Stimulated activated CD8-positive, alpha-beta memory T cell treated with anti-CD3 and anti-CD28 coated beads, Interleukin-15, amount 100 ng/mL, for 48 hours (primary cell): ENCODE data around the gene FMNL3.
A peak's percentile ranks its signal among the peaks of the same experiment; 100 is the strongest.

Experiments
- DNase-seq, 2 donors: peaks; one replicate each; pipeline ENCODE4 v3.0.0-alpha.2; 2020; ENCODE audit warnings: low read depth in 2 of 2

The FMNL3 gene

DNA sequence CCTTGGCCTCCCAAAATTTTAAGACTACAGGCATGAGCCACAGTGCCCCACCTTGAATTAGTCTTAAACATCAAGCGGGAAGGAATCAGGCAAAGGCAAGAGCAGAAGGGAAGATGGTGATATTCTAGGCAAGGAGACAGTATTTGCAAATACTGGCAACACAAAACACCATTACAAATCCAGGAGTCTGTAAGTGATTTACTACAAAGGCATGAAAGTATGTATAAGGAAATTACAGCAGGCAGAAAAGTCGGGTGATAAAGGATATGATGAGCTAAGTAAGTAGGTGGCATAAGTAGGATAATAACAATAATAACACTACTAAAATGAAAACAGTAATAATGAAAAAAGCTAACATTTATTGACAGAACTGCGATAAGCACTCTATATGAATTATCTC lies 28.5 kb downstream of the FMNL3 start:
- no peak for DNase-seq

GRCh38 chr12:49675137-49675536 lies 32.1 kb downstream of the FMNL3 start:
- DNase-seq = no peak

GRCh38 chr12:49674318-49674981 lies 32.8 kb downstream of the FMNL3 start:
- DNase-seq = no peak

DNA sequence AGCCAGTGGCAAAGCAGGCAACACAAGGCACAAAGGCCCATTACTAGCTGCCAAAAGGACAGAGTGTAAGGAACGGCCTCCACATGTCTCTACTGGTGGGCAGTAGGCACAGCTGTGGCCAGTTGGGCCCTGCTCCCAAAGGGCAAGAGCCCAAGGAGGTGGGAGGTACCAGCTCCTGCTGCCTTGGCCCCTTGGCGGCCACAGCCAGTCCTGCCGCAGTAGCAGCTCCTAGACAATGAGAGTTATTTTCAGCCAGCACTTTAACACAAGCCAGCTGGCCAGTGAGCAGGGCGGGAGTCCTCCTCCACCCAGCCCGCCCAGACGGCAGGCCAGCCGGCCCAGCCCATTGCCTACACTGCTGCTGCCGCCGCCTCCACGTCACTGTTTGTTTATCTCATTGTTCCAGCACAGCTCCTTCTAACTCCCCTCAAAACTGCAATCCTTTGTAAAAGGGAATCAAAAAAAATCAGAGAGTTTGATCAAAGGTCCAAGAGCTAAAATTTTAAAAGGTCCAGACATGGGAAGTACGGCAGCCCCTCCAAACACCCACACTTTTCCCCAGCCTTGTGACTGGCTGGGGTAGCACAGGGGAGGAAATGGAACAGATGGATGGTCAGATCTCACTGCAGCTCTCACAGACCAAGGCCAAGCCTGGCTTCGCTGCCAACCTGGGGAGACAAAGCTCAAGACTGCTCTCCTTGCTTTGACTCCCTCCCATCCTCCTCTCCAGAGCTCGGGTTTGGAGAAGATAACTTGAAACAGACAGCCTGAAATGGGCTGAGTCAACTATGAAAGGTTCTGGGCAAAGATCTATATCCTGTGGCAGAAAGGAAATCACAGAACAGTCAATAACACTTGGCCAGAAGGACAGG lies 33.5 kb downstream of the FMNL3 start:
- DNase-seq = no peak

GRCh38 chr12:49672301-49673217 lies 34.6 kb downstream of the FMNL3 start:
- no peak for DNase-seq

- peak in 1 of 2 donors; percentile 25 for DNase-seq
Measured at GRCh38 chr12:49671031-49671765, 36.0 kb downstream of the FMNL3 start.

- no peak for DNase-seq
Measured at GRCh38 chr12:49669796-49670195, 37.4 kb downstream of the FMNL3 start.

- DNase-seq = no peak
Measured at GRCh38 chr12:49667325-49668090, 39.7 kb downstream of the FMNL3 start.

- no peak for DNase-seq
Measured at GRCh38 chr12:49666176-49666575, 41.0 kb downstream of the FMNL3 start.

DNA sequence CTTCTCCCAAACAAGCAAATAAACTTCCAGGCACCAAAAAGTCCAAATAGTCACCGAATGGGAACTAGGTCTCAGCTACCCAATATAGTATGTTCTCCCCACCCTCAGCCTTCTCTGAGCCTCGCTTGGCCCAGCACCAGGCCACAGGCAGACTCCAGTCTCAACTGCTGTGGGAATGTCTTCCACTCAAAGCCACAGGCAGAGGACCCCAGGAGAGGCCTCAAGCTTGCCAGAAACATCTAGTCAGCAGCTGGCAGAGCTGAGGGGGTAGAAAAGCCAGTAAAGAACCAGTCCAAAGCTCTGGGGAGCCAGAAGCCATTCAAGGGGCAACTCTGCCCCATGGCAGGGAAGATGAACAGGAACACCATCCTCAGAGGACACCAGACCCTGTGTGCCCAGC lies 41.8 kb downstream of the FMNL3 start:
- no peak for DNase-seq

DNA sequence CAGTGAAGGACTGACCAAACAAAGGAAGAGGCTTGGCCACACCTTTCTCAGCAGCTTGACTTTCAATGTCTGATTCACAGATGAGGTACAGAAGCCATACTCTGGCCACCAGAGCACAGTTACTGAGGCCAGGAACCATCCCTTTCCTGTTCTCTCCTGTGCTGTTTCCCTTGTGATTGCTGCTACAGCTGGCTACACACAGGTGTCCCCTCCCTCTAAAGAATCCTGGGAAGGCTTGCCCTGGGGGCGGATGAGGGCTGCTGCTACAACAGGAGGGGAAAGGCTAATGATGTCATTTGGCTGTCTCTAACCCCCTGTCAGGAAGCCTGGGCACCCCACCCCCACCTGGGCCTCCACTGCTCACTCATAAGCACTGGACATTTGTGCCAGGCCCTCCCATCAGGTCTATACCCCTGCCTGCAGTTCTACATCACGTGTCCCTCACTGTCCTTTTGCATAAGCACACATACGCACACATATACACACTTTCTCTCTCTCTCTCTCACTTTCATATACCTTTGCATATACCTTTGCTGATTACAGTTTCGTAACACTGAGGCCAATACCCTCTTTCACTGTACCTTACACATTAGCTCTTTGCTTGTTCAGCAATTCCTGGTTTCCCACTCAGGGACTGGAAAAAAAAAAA lies 42.5 kb downstream of the FMNL3 start:
- no peak for DNase-seq

- no peak for DNase-seq
Measured at GRCh38 chr12:49664167-49664566, 43.0 kb downstream of the FMNL3 start.

DNA sequence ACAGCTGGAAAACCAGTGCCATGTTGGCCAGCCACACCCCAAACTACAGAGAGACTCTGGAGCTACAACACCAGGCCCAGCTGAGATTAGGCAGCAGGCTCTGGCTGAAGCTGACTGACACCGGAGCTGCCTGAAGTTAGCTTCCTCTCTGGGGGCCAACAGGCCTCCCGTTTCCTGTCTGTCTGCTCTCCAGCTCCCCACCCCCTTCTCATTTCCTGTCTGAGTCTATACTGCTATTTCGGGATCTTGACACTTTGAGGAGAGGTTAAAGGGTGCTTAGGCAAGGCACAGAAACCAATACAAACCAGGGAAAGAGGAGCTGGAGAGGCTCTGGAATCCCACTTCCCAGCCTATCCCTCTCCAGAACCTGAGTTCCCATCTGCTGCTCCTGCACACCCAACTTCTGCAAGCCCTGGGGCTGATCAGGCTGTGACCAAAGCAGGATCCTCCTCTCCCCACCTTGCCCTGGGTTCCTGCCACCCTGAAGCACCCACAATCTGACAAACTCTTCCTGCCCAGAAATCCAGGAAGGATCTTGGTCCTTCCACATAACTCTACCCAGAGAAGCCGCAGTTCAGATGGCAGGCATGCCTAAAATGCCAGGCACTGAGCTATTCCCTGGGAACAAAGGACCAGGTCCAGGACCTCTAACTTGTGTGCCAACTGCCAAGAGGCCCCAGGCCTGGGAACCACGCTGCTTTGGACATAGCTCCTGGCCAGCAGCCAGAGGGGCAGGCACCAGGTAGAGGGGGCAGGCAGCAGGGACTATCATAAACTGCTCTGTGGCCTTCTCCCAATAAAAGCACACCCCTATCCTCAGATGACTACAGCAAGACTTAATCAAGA lies 44.0 kb downstream of the FMNL3 start:
- DNase-seq = peak; percentile 52 to 61

DNA sequence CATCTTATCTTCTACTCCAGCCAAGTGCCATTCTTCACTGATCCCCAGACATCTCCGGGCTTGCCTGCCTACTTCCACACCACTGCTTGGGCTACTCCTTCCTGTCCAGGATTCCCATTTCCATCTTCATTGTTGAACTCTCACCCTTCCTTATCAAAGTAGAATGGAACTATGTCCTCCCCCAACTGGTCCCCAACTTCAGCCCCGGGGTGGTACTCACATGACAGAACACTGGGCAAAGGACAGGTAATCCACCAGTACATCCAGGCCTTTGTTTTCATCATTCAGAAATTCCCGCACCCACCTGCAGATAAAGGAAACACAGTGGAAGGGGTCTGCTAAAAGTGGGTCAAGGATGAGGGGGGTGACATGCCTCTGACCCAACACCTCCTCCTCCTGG lies 45.5 kb downstream of the FMNL3 start:
- DNase-seq = no peak

GRCh38 chr12:49661191-49661590 lies 46.0 kb downstream of the FMNL3 start:
- DNase-seq = no peak

DNA sequence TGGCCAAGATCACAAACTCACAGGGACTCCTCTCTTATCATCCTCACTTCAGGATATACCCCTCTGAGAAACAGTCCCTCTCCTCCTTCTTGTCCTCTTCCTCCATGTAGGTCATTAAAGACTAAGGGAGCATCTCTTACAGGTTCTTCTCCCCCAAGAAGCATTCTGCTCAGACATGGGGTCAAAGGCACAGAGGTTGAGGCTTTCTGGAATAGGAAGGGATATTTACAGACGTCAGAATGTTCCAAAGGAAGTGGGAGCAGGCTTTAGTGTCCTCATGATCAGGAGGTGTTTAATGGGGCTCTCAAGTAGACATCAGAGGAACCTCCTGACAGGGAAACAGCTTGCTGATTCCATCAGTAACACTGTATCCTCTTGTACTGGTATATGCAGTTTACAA lies 47.5 kb downstream of the FMNL3 start:
- DNase-seq = no peak

DNA sequence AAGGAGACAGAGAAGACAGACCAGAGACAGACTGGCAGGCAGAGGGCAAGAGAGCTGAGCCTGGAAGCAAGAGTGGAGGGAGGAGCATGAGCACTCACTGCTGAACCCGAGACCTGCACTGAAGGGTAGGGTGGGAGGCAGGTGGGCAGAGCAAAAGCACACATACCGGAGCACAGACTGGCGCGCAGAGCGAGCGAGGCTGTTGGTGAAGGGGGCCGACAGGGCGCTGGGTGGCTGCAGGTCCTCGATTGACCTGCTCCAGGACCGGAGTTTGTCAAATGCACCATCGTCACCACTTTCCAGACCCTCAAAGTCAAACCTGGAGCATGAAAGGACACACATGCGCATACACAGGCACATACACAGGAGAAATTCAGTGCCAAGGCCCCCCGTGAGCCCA lies 48.9 kb downstream of the FMNL3 start:
- no peak for DNase-seq

DNA sequence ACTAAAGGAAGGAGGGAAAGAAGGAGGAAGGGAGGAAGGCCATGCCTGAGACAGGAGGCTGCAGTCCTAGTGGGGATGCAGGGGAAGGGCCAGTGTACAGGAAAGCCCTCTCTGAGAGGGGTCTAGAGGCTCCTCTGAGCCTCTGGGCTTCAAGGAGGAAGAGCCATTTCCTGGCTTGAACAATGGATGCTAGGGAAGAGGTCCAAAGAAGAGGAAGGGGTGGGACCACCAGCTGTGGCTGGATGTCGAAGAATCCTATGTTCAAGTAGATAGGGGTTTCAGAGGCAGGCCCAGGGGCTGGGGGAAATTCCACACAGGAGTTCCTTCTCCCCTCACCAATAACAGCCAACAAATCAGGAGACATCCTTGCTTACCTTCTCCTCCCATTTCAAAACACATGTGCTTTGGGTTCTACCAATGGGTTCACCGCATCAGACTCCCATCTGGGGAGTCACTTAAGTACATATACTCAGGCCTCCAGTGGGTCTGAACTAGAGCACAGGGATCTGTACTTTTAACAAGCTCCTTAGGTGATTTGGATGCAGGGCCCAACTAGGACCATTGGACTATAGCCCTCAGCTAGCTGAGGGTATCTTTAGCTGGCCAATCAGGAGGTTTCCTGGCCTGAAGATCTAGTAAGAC lies 51.5 kb downstream of the FMNL3 start:
- DNase-seq = no peak

DNA sequence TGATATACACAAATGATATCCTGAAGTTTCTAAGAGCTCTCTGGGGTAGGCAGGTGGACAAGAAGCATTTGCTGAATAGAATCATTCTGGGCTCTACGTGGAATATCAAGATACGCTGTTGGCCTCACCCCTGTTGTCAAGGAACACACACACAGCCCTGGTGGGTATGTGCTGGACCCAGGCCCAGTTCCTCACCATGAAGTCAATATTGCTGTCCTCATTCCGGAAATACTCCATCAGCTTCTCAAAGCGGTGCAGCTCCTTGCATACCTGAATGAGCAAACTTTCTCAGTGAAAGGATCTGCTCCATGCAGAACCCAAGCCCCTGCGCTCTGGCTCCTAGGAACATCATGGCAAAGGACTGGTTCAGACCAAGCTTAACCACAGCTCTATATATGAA lies 52.5 kb downstream of the FMNL3 start:
- DNase-seq = no peak
